ENCODE results near the gene SPSB3.
A peak's percentile ranks its signal among the peaks of the same experiment; 100 is the strongest.
"Not testable (repeated sequence)": the region's sequence is repeated elsewhere in the genome, so short reads cannot be mapped to it uniquely, and the experiment has no call there.

Gene SPSB3

GRCh38 chr16:1816396-1817275, 34.3 kb upstream of the SPSB3 start:
- no peak for DNase-seq (ENCODE audit: low read depth)

DNA sequence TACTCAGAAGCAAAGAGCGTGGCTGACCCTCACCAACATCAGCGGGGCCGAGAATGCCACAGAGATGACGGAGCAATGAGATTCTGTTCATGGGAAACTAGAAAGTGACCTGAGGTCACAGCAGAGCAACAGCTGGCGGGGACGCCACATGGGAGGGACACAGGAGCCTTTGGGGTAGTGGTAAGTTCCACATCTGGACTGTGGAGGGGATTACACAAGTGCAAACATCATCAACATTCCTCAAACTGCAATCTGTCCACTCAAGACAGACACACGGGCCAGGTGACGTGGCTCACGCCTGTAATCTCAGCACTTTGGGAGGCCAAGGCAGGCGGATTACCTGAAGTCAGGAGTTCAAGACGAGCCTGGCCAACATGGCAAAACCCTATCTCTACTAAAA, 33.1 kb upstream of the SPSB3 start:
- DNase-seq (ENCODE audit: low read depth), result no peak

DNA sequence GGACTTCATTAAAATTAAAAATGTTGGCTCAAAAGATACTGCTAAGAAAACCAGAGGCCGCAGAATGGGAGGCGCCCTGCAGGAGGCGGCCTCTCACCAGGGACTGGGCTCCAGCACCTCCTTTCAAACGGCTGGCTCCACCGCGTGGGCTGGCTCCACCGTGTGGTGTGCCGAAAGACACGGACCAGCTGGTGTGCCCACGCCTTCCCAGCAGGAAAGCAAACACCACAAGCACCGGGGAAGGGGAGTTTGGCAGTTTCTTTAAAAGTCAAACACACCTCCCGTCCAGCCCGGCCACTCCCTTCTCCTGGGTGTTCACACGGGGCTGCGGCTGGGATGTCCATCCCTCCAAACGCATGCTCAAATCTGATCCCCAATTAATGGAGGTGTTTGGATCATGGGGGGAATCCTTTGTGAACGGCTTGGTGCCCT, 30.4 kb upstream of the SPSB3 start:
- DNase-seq (ENCODE audit: low read depth), result peak; percentile 11

- no peak for DNase-seq (ENCODE audit: low read depth)
Observed at GRCh38 chr16:1810536-1810935, 28.2 kb upstream of the SPSB3 start.

DNA sequence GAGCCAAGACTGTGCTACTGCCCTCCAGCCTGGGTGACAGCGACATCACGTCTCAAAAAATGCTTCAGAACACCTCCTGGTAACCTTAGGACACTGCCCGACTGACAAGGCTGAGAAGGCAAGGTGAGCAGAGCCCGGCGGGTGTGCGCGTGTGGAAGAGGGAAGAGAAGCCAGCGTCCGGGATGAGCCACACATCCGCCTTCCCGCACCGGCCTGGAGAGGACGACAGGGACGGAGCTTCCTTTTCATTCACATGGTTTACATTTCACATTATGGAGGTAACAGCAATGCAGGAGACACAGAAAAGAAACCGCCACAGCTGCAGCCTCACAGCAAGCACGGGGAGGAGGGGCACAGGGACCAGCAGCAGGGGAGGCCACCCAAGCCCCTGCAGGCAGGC, 27.7 kb upstream of the SPSB3 start:
- no peak for DNase-seq (ENCODE audit: low read depth)

- DNase-seq (ENCODE audit: low read depth), result no peak
Observed at GRCh38 chr16:1809281-1809801, 27.0 kb upstream of the SPSB3 start.

DNA sequence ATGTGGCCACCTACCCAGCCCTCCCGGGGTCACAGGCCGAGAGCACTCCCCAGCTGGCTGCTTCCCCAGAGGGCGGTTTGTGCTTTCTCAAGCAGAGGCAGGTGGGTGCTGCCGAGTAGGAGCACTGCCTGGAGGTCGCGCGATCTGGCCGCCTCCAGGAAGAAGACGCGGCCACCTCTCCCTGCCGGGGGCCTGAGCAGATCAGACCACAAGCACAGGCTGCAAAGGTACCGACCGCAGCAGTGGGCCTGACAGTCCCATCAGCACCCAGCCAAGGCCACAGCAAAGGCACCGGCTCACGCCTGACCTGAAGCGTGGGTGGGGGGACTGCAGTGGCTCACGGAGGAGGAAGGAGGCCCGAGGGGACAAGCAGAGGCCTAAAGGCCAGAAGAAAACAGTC, 26.3 kb upstream of the SPSB3 start:
- no peak for DNase-seq (ENCODE audit: low read depth)

- DNase-seq (ENCODE audit: low read depth), result no peak
Observed at GRCh38 chr16:1807626-1808025, 25.3 kb upstream of the SPSB3 start.

DNA sequence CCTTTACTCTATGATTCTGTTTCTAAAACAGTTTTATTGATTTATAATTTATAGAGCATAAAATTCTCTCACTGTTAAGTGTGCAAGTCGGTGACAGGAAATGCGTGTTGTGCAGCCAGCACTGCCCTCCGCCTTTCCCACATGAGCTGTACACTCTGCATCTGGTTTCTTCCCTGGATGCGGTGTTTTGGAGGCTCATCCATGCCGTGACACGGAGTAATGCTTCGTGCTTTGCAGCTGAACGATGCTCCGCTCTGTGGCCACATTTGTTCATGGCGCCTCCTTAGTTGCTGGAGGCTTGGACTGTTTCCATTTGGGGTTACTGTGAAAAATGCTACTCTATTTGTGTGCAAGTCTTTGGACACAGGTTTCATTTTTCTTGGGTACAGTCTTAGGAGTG, 18.3 kb upstream of the SPSB3 start:
- DNase-seq (ENCODE audit: low read depth), result no peak

DNA sequence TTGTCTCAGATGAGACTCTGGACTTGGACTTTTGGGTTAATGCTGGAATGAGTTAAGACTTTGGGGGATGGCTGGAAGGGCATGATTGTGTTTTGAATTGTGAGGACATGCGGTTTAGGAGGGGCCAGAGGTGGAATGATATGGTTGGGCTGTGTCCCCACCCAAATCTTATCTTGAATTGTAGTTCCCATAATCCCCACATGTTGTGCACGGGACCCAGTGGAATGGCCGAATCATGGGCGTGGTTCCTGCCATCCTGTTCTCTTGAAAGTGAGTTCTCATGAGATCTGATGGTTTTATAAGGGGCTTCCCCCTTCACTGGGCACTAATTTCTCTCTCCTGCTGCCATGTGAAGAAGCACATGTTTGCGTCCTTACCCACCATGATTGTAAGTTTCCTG, 16.9 kb upstream of the SPSB3 start:
- not testable (repeated sequence) for DNase-seq (ENCODE audit: low read depth)

DNA sequence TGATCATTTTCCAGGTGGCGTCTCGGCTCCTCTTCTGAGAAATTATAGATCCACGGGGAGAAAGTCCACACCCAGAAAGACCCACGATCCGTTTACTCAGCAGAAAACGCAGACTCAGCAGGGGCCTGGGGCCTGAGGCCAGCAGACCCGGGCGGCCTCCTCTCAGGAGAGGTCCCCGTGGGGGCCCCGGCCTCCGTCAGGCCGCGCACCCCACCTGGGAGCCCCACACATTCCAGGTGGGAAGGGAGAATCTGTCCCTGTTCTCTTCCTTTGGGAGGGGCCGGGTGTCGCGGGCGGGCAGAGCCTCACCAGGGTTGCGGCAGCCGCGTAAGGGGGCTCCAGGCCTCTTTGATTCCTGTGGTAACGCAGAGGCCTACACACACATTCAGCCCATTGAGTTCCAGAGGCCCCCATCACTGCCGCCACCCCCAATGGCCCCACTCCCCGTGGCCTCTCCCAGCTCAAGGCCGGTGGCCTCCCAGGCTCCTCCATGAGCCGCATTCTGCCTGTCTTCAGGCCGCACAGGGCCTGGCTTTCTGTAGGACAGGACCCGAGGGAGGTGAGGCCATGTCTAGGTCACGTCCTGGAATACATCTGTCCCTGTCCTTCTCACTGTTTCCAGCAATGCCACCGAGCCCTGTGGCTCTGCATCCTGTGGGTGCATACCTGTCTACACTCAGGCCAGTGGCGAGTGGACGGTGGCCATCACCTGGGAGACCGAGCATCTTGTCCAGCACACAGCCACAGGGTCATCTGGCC, 12.7 kb upstream of the SPSB3 start:
- DNase-seq (ENCODE audit: low read depth), result no peak

DNA sequence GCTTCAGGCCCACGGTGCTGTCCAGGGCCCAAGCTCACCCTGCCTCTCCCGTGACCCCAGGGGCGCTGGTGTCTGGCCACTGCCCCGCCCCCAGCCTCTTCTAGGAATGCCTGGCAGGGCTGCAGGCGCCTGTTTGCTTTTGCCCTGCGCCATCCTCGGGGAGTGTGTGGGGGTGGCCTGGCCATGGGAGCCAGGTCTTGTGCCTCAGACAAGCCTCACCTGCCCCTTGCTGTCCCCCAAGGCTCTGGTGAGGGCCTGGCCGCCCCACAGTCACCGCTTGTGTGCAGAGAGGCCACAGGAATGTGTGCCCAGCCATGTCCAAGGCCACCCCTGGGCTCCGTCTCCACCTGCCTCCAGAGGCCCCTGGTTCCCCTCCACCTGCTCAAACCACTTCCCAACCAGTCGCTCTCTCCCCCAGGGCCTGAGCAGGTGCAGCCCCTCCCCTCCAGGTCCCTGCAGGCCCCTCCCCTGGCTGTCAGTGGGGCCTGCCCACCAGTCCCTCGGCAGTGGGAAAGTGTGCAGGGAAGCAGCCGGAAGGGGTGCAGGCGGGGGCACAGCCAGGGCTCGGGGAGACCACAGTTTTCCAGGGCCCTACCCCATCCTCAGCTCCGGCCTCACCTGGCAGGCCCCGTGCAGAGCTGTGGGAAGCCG, 12.0 kb upstream of the SPSB3 start:
- DNase-seq (ENCODE audit: low read depth), result no peak

GRCh38 chr16:1793578-1794220, 11.3 kb upstream of the SPSB3 start, which contains the start of gene IGFALS:
Gene IGFALS, minus strand, starts transcription at chr16:1793705. Its CDS starts 53 bp downstream, at chr16:1793652.
- no peak for DNase-seq (ENCODE audit: low read depth)

DNA sequence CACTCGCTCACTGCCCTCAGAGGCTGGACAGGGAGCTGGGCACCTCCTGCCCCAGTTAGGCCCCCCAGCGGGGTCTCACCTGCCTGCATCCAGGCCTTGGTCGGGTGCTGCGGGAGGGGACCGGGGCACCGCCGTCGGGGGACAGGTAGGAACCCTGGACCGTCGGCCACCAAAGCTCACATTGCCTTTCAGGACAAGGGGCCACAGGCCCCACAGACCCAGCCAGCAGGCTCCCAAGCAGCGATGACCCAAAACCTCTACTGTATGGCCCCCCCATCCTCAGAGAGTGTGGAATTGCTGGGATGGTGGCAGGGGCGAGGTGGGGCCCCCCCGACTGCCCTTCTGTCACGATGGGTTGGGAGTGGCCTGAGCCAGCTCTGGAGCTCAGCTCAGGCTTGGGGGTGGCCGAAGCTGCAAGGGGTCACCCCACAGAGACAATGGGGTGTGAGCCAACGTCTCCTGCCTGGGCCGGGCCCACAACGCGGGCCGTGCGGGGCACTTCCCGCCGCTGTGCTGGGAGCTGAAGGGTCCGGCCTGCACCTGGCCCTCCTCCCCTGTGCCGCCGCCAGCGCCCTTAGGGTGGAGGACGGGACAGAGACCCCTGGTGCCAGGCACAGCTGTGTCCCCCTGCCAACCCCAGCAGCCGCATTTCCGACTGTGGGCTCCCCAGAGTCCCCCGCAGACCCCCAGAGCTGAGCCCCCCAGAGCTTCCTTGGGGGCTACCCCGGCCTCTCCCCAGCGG, 10.6 kb upstream of the SPSB3 start:
- DNase-seq (ENCODE audit: low read depth), result no peak

GRCh38 chr16:1791943-1792812, 9.8 kb upstream of the SPSB3 start:
- no peak for DNase-seq (ENCODE audit: low read depth)

DNA sequence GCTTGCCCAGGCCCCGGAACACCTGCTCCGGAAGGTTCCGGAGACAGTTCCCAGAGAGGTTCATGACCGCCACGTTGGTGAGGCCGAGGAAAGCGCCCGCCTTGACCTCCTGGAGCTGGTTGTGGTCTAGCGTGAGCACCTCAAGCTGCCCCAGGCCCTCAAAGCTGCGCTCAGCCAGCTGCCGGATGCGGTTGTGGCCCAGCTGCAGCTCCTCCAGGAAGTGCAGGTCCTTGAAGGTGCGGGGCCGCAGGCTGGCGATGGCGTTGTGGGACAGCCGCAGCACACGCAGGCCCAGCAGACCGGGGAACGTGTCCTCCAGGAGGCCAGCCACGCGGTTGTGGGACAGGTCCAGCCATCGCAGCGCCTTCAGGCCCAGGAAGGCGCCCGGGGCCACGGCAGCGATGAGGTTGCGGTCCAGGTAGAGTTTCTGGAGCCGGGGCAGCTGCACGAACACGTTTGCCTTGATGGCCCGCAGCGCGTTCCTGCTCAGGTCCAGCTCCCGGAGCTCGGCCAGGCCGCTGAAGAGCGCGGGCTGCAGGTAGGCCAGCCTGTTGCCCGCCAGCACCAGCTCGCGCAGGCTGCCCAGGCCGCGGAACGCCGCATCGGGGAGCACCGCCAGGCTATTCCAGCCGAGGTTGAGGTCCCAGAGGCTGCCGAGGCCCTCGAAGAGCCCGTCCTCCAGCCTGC, 9.0 kb upstream of the SPSB3 start:
- no peak for DNase-seq (ENCODE audit: low read depth)

GRCh38 chr16:1790611-1791255, 8.4 kb upstream of the SPSB3 start:
- DNase-seq (ENCODE audit: low read depth), result no peak

DNA sequence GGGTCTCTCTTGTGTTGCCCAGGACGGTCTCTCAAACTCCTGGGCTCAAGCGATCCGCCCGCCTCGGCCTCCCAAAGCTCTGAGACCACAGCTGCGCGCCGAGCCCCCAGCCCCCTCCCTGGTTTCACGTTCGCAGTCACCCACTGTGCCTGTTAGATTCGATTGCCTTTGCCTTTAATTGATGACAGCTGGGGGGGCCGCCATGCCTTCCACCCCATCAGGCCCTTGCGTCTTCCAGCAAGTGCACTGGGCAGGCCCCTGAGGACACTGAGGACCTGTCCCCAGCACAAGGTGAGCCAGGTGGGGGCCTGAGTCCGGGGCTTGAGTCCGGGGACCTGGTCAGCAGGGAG, 7.9 kb upstream of the SPSB3 start:
- DNase-seq (ENCODE audit: low read depth), result no peak

GRCh38 chr16:1789643-1790045, 7.3 kb upstream of the SPSB3 start:
- no peak for DNase-seq (ENCODE audit: low read depth)
